NCI-H226 (cell line): ENCODE data around the gene CAMK2A.

Experiments
- DNase-seq: peaks from one replicate; pipeline ENCODE4 v3.0.0-alpha.2; 2015

CAMK2A gene

DNA sequence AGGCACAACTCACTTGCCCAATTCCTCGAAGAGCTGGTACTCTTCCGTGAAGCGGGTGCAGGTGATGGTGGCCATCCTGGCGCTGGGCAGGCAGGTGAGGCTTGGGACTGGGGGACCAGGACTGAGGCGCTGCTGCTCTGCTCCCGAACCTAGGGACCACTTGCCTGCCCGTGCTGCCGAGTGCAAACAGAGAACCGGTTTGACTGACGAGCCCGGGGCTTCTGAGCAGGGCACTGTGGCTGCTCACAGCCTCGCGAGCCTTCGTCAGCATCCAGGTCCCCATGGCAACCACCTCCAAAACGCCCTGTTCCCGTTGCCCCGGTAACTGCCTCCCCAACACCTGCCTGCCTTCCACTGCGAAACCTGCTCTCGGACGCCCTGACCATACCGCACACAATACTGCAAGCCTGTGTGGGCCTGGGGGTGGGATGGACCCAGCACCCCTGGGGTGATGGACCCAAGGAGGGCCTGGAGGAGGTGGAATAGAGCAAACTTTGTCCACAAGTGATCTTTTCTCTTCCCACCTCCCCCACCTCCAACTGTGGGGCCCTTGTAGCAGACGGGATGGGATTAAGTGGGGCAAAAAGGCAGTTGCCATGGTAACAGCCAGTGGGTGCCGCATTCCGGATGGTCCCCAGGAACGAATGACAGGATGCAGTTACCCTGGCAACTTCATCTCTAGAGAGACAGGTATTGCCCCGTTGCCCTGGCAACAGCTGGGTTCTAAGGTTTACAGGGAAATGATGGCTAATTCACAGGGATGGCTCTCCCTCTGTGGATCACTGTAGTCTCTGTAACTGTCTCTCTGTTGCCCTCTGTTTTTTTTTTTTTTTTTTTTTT, at the start of gene CAMK2A:
CAMK2A (minus strand) TSS at position 223 of the 840 bp plus-strand sequence; CDS start at position 75, 148 bp downstream.
- no peak for DNase-seq

DNA sequence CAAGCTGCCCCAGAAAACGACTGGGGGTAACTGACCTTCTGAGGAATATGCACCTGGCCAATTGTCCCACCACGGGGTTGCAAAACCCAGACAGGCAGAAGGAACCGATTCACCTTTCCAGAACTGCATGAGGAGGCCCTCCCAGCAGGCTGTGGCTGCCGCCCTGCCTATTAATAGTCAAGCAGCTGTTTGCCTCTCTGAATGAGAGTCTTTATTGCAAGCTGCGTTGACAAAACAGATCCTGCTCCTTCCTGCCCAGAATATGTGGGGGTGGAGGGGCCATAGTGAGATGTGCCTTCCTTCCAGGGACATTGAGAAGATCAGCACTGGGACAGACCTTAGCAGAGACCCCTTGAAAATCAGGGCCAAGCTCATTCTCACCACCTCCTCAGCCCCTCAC, 49.6 kb upstream of the CAMK2A start:
- DNase-seq = no peak

- no peak for DNase-seq
Observed at GRCh38 chr5:150338546-150338945, 49.0 kb upstream of the CAMK2A start.

- DNase-seq = no peak
Observed at GRCh38 chr5:150335778-150336177, 46.2 kb upstream of the CAMK2A start.

DNA sequence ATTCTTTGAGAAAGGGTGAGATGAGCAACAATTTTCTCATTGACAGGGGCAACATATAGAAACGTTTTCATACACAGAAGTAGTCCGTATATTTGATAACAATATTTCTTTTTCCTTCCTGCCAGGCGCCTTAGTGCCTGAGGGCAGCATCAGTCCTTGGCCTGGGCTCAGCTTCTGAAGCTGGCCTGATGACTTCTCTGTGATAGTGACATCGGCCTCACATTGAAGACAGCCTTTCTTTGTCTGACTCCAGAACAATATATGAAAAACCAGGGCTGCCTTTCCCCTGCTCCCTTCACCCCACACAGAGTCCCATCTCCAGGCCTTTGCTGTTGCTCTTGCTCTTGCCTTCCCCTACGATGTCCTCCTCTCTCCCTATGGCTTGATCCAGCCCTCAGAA, 43.8 kb upstream of the CAMK2A start:
- no peak for DNase-seq

GRCh38 chr5:150329881-150330876, 40.6 kb upstream of the CAMK2A start:
- DNase-seq = no peak

GRCh38 chr5:150329038-150329437, 39.5 kb upstream of the CAMK2A start:
- DNase-seq = no peak

DNA sequence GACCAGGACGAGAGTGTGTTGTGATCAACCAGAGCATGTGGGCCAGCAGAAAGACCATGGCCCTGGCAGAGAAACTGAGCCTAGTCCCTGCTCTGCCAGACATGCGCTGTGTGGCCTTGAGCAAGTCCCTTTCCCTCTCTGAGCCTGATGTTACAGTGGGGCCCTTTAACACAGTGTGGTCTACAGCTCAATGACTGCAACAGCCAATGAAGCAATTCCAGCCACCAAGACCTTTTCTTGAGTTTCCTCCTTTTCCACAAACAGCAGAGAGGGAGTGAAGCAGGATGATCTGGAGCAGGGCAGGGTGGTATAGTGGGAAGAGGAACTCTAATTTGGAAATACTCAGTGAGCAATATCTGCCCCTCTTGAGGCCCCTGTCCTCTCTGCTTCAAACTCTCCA, 38.9 kb upstream of the CAMK2A start:
- no peak for DNase-seq

DNA sequence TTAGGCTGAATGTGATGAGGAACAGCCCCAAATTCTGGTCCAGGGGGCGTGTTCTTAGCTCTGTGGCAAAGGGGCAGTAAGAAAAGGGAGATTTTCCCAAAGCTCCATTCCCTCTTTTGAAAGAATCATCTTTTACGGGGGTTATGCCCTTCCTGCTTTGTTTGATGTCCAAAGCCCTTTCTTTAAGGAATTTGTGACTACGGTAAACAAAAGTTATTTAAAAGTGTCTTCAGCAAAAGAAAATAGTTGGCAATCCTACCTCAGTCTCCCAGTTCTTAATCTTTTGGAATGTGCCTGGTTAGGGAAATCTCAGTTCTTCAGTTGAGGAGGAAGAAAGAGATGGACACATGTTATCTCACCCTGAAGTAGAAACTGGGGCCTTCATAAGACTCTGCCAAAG, 37.6 kb upstream of the CAMK2A start:
- DNase-seq = no peak

DNA sequence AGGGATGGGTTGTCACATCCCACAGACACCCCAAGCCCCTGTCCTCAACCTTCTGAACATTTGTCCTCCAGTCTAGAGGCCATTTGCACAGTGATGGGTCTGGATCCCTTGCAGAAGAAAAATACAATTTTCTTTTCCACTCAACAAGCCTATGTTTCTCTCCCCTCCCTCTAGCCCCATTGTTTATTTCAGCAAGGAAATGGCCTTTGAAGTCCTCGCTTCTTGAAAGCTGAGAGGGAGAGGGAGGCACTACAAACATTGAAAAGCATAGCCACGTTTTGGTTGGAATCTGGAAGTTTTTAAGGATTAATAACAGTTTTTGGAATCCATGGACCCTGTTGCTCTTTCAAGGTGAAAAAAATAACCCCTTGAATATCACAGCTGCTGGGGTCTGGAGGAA, 37.1 kb upstream of the CAMK2A start:
- no peak for DNase-seq

- no peak for DNase-seq
Observed at GRCh38 chr5:150325426-150325825, 35.9 kb upstream of the CAMK2A start.

- no peak for DNase-seq
Observed at GRCh38 chr5:150323819-150324218, 34.2 kb upstream of the CAMK2A start.

DNA sequence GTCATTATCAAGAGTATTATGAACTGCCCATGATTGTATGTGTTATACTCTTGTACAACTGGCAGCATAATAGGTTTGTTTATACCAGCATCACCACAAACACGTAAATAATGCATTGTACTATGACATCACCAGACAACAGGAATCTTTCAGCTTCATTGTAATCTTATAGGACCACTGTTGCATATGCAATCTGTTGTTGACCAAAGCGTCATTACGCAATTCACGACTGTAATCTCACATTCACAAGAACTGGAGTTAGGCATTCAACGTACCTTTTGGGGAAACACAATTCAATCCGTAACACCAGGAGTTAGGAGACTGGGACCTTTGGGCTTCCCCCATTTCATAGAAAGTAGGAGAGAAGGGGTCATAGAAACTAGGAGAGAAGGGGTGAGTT, 33.5 kb upstream of the CAMK2A start:
- DNase-seq = peak; percentile 55

DNA sequence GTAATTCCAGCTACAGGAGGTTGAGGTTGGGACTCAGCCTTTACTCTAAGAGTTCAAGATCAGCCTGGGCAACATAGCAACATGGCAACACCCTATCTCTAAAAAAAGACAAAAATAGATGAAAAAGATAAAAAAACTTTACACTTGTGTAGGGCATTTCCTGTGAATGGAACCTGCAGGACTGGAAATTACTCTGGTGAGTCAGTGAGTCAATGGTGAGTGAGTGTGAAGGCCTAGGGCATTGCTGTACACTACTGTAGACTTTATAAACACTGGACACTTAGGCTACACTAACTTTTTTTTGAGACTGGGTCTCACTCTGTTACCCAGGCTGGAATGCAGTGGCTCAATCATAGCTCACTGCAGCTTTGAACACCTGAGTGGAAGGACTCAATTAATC, 32.6 kb upstream of the CAMK2A start:
- DNase-seq = peak; percentile 82

GRCh38 chr5:150321784-150322183, 32.2 kb upstream of the CAMK2A start:
- DNase-seq = no peak

- no peak for DNase-seq
Observed at GRCh38 chr5:150321211-150321610, 31.6 kb upstream of the CAMK2A start.

DNA sequence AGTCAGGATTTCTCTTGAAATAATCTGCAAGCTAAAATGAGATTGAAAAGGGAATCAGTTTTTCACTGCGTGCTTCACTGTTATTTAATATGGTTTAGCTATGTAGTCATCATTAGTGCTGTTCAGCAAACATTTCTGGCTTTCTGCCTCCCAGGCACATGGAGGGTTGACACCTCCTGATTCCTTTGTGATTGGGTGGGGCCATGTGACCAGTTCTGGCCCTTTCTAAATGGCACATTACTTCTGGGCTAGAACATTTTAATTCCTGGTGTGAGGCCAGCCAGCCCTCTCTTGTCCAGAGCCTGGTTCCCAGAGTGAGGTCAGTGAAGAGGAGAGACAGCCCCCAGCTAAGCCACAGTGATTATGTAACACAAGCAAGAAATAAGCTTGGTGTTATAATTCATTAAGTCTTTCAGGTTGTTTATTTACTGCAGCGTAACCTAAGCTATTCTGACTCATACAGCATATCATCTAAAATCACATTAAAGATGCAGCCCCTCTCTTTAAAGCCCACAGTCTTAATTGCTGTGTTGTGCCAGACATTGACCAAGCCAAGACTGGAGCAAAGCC, 30.6 kb upstream of the CAMK2A start:
- DNase-seq = peak; percentile 98

- DNase-seq = no peak
Observed at GRCh38 chr5:150319484-150319790, 29.9 kb upstream of the CAMK2A start.

GRCh38 chr5:150318613-150319483, 29.3 kb upstream of the CAMK2A start:
- DNase-seq = no peak

GRCh38 chr5:150317048-150318003, 27.8 kb upstream of the CAMK2A start:
- peak; percentile 100 for DNase-seq

- no peak for DNase-seq
Observed at GRCh38 chr5:150316320-150316719, 26.7 kb upstream of the CAMK2A start.
